IPS-11a (cell line): Measurements from ENCODE around the gene SPEG.

Experiments used
- H3K4me3 ChIP-seq: one replicate; pipeline ENCODE4 v1.5.1; 2013; ENCODE audit warnings: low read depth, low read length, control low read depth

SPEG gene

DNA sequence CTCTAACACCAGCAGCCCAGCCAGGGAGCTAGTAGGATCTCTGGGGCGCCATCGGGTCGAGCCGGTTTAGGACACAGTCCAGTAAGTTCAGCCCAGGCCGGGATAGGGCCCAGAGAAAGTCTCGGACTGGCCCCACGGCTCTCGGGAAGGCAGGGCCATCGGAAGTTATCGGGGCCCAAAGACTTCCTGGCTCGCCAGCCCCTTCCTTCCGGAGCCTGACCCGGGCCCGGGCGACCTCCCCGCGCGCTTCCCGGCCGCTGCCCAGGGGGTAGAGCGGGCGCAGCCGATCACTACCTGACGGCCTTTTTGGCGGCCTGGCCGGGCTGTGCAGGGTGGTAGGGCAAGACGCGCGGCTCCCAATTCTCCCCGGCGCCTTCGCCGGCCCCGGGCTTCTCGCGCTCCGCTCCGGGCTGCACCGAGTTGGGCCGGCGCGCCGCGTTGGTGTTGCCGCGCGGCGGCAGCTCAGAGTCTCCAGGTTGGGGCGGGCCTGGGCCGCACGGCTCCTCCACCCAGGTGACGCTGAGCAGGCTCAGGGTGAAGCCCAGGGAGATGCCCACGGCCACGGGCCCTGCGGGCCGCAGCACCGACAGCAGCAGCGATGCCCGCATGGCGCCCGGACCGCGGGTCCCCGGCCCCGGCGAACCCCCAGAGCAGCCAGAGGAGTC is 108.4 kb downstream of the SPEG start:
- H3K4me3 ChIP-seq = peak overlapping the region; percentile 77

DNA sequence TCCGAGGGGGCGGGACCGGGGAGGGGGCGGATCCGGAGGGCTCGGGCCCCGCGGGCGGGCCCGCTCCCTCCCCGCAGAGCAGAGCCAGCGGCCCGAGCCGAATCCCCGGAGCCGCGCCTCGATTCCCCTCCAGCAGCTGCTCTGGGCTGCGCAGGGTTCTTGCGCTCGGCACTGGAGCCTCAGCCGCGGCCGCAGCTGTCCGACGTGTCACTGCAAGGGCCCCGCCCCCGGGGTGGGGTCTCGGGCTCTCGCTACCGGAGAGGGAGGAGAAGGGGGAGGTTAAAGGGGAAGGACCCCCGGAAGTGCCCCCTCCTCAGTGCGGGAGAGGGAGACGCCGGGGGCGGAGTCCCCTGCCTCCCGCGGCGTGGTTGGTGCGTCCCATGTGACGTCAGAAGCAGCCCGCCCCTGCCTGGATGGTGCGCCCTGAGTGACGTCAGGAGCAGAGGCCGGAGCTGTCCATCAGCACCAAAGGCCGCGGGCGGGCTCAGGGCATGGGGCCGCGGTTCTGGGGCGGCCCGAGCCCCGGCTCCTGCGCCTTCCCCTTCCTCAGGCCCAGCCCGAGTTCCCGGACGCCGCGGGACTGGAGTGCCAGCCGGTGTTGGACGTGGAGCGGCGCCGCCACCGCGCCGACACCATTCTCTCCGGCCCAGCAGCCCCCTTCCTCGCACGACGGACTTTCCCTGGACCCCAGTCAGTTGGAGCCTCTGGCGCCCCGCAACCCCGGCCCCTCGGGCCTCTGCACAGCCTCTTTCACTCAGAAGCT is 109.1 kb downstream of the SPEG start, which contains the start of the genes CHPF and TMEM198:
TSS of gene CHPF (minus strand) at position 214 of the 763 bp plus-strand sequence. CDS start 271 bp downstream, outside the sequence.
TSS of gene TMEM198 (plus strand) at position 433 of the 763 bp plus-strand sequence. CDS start 700 bp downstream, outside the sequence.
- peak within 1 kb of the TSS; percentile 77 for H3K4me3 ChIP-seq

DNA sequence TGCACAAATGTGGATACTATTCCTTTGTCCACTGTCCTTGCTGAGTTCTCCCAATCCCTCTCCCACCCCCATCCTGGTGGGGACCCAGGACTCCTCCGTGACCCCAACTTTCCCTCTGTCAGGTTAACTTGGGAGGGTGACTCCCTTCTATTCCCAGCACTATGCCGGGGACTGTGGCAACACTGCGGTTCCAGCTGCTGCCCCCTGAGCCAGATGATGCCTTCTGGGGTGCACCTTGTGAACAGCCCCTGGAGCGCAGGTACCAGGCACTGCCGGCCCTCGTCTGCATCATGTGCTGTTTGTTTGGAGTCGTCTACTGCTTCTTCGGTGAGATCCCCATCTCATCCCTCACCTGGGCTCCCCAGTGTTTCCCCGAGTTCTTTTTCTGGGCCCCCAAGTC is 109.9 kb downstream of the SPEG start:
- peak overlapping the region; percentile 53 for H3K4me3 ChIP-seq

DNA sequence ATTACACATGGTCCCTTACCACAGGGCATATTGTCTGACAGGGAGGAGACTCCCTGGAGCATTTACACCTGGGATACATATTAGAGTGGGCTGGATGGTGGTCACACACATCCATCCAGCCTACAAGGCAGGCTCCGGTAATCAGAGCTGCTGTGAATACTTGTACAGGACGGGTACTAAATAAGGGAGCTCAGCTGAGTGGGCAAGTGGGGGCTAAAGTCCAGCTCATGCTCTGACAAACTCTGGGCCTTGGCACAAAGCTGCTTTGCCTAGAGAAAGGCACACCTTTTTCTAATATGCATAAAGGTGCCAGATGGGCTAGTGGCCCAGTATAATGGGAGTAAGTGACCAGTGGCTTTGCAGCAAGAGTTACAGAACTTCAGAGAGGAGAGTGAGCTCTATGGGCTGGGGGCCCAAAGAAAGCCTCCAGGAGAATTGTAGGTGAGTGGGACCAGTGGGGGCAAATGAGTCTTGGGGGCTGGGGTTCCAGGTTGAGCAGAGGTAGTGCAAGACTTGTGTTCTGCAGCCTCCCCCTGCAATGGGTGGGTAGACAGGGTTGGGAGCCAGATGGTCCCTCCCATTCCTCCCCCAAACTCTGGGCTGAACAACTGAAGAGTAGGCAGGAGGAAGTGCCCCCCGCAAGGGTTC is 110.8 kb downstream of the SPEG start:
- no peak overlapping the region for H3K4me3 ChIP-seq

DNA sequence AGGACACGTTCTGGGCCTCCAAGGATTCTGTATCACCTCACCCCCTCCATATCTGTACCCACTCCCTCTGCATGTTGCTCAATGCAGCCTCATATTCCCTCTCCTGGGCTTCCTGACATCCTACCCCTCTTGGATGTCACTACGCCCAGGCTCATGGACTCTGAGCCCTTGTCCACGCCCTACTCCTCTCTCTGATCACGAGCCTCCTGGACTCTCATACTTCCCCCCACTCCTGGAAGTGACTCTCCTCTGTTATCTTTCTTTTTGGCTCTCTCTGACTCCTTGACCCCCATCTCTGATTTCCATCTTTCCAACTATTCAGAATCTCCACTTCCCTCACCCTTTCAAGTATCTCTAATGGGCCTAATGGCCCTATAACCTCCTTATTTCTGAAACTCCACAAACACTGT is 111.3 kb downstream of the SPEG start:
- no peak overlapping the region for H3K4me3 ChIP-seq

DNA sequence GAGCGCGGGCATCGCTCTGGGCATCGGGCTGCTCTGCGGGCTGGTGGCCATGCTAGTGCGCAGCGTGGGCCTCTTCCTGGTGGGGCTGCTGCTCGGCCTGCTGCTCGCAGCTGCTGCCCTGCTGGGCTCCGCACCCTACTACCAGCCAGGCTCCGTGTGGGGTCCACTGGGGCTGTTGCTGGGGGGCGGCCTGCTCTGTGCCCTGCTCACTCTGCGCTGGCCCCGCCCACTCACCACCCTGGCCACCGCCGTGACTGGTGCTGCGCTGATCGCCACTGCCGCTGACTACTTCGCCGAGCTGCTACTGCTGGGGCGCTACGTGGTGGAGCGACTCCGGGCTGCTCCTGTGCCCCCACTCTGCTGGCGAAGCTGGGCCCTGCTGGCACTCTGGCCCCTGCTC is 113.0 kb downstream of the SPEG start:
- no peak overlapping the region for H3K4me3 ChIP-seq
